CD4-positive, alpha-beta T cell (primary cell): ENCODE data around the gene LYPD6. TPM values are rescaled to one million over a fixed set of nuclear protein-coding genes. Genes with fewer than 3 reads are reported as not detected.

ENCODE experiments used
- ATAC-seq: fragments of 200-7000 bp; cut with Tn5 transposase; one replicate; pipeline ENCODE4 v1.10.0; 2022; ENCODE audit warnings: mild to moderate bottlenecking; ENCODE audit not compliant: poor library complexity
- CTCF ChIA-PET: fragments of 350-600 bp; sonication (Branson Sonifier 250); formaldehyde crosslinking; loops from one replicate; lab custom pipeline; 2021; ENCODE audit warnings: antibody characterized with exemption, inconsistent platforms; lab: Charles Lee
- POLR2A ChIA-PET: fragments of 350-600 bp; sonication (Branson Sonifier 250); formaldehyde crosslinking; loops from one replicate; lab custom pipeline; 2021; ENCODE audit warnings: antibody characterized with exemption, inconsistent platforms; lab: Charles Lee
- DNase-seq, 14 experiments: peaks; one replicate each; pipeline ENCODE4 v3.0.0-alpha.2; 2013 to 2020; ENCODE audit warnings: mixed read lengths in 2 of 14
- H3K27ac ChIP-seq, 2 donors: one replicate each; pipeline versions ENCODE4 v1.5.1 to v1.7.0; 2013; ENCODE audit warnings: low read length in 2 of 2, low read depth in 1 of 2, mild to moderate bottlenecking in 1 of 2
- H3K27me3 ChIP-seq, 2 experiments: 1 replicate in 1 of 2; 2 replicates in 1 of 2; pipeline versions ENCODE4 v1.6.1 to v1.7.0; 2013; ENCODE audit warnings: low read length in 2 of 2, control low read depth in 1 of 2, mild to moderate bottlenecking in 1 of 2, moderate library complexity in 1 of 2; ENCODE audit not compliant: insufficient read depth in 2 of 2, control insufficient read depth in 1 of 2
- H3K36me3 ChIP-seq: one replicate; pipeline ENCODE4 v1.6.1; 2013; ENCODE audit warnings: low read length, control low read depth; ENCODE audit not compliant: insufficient read depth
- H3K4me1 ChIP-seq: one replicate; pipeline ENCODE4 v1.6.1; 2013; ENCODE audit warnings: low read length, control low read depth; ENCODE audit not compliant: insufficient read depth
- H3K4me3 ChIP-seq: one replicate; pipeline ENCODE4 v1.5.1; 2013; ENCODE audit warnings: mild to moderate bottlenecking, low read length, moderate library complexity
- H3K9me3 ChIP-seq, 2 experiments: 1 replicate in 1 of 2; 2 replicates in 1 of 2; pipeline versions ENCODE4 v1.6.1 to v1.7.0; 2013; ENCODE audit warnings: low read length in 2 of 2, mild to moderate bottlenecking in 2 of 2, control low read depth in 1 of 2, moderate library complexity in 1 of 2; ENCODE audit not compliant: control insufficient read depth in 1 of 2, insufficient read depth in 1 of 2
- H3K27ac Mint-ChIP-seq: one replicate; pipeline ENCODE4 v1.8.0; 2020; ENCODE audit warnings: mixed read lengths
- H3K27me3 Mint-ChIP-seq: one replicate; pipeline ENCODE4 v1.8.0; 2021; ENCODE audit warnings: mixed read lengths
- H3K36me3 Mint-ChIP-seq: one replicate; pipeline ENCODE4 v1.8.0; 2021; ENCODE audit warnings: low read depth, mixed read lengths
- H3K4me1 Mint-ChIP-seq: one replicate; pipeline ENCODE4 v1.8.0; 2021; ENCODE audit warnings: low read depth, mixed read lengths
- H3K4me3 Mint-ChIP-seq: one replicate; pipeline ENCODE4 v1.8.0; 2020; ENCODE audit warnings: mild to moderate bottlenecking, mixed read lengths
- H3K9me3 Mint-ChIP-seq: one replicate; pipeline ENCODE4 v1.8.0; 2020; ENCODE audit warnings: mixed read lengths
- intact Hi-C, 2 experiments: fragments of 100-400 bp; cut with DNase I in 1 of 2; cut with micrococcal nuclease in 1 of 2; formaldehyde crosslinking; loops; one replicate each; pipeline versions ENCODE4 v1.15.1 to v1.9.0; 2023 to 2025; cut with DNase I, micrococcal nuclease
- total RNA-seq, 174 experiments: library from RNA in 2 of 174; stranded (reverse) in 2 of 174; gene quantifications; one replicate each; pipeline ENCODE4 v1.2.3 and lab custom pipeline; 2021 to 2026
- TF ChIP-seq, protein P1 (sequence below): fragments of 200-600 bp; IDR thresholded peaks from one replicate; pipeline ENCODE4 v1.8.0; 2022; ENCODE audit warnings: antibody characterized with exemption, mild to moderate bottlenecking

LYPD6 gene
- total RNA-seq, 2 experiments from 2014 or later: not detected

DNA sequence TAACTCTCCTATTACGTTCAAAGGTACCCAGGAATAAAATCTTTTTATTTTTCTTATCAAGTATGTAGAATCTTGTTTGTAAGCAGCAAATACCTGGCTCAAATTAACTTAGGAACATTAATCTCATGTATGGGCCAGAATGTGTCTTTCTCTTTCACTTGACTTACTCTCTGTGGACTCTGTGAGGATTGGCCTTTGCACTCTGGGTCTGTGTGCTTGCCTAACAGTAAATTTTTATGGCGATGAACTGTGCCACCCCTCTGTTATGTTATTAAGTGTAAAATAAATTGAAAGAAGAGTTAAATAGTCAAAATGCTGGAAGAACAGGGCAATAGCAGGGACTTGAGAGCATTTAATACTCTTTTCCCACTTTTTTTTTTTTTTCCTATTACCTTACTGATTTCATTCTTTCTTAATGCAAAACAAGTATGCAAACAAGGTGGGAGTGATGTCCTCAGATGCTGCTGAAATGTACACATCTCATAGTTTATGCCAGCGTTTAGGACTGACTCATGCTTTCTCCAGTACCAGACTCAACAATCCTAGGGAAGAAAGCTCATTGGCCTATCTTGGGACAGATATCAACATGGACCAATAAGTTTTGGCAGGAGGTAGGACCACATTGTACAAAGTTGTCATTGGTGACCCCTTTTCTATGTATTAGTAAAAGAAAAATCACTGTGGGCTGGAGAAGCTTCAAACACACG lies 25.5 kb downstream of the LYPD6 start:
- POLR2A ChIA-PET: no interaction called here
- TF ChIP-seq, protein P1, sequence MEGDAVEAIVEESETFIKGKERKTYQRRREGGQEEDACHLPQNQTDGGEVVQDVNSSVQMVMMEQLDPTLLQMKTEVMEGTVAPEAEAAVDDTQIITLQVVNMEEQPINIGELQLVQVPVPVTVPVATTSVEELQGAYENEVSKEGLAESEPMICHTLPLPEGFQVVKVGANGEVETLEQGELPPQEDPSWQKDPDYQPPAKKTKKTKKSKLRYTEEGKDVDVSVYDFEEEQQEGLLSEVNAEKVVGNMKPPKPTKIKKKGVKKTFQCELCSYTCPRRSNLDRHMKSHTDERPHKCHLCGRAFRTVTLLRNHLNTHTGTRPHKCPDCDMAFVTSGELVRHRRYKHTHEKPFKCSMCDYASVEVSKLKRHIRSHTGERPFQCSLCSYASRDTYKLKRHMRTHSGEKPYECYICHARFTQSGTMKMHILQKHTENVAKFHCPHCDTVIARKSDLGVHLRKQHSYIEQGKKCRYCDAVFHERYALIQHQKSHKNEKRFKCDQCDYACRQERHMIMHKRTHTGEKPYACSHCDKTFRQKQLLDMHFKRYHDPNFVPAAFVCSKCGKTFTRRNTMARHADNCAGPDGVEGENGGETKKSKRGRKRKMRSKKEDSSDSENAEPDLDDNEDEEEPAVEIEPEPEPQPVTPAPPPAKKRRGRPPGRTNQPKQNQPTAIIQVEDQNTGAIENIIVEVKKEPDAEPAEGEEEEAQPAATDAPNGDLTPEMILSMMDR: no peak
- Histone ChIP-seq H3K36me3 (no peaks in the 10 kb centered on the region), H3K27ac (no peak overlapping the region), H3K27me3 (no peaks in the 10 kb centered on the region), H3K4me1 (no peaks in the 10 kb centered on the region), H3K4me3 (no peak overlapping the region), H3K9me3 (no peaks in the 10 kb centered on the region)
- no peak overlapping the region for H3K4me3 Mint-ChIP-seq
- ATAC-seq: no peak
- no peak overlapping the region for H3K27ac Mint-ChIP-seq
- intact Hi-C loops: no loop called here
- no peaks in the 10 kb centered on the region for H3K36me3 Mint-ChIP-seq
- CTCF ChIA-PET: no interaction called here
- H3K27me3 Mint-ChIP-seq: no peaks in the 10 kb centered on the region
- no peaks in the 10 kb centered on the region for H3K4me1 Mint-ChIP-seq
- DNase-seq: no peak
- no peaks in the 10 kb centered on the region for H3K9me3 Mint-ChIP-seq

DNA sequence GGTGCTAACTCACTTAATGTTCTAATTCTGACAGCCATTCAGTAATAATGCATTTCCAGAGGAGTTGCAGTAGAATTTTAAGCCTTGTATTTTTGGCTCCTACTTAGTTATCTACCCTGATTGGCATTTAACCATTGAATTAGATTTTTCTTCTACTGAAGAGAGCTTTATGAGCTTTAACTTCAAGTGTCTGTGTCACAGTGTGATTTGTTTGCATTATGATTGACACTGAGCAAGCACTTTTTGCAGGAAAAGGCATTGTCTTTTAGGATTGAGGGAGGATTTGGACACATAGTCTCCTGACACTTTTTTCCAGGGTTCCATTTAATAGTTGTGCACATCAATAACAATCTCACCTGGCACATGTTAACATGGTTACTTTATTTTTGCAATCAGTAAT lies 26.7 kb downstream of the LYPD6 start:
- no peak for ATAC-seq
- Mint-ChIP-seq H3K27ac (no peak overlapping the region), H3K27me3 (peaks cover 4% of the 10 kb centered on the region), H3K36me3 (no peaks in the 10 kb centered on the region), H3K9me3 (no peaks in the 10 kb centered on the region), H3K4me1 (no peaks in the 10 kb centered on the region), H3K4me3 (no peak overlapping the region)
- TF ChIP-seq, protein P1: no peak
- Histone ChIP-seq H3K27ac (no peak overlapping the region), H3K9me3 (no peaks in the 10 kb centered on the region), H3K36me3 (no peaks in the 10 kb centered on the region), H3K4me3 (no peak overlapping the region), H3K27me3 (peaks cover 0 to 6% of the 10 kb centered on the region in 2 experiments), H3K4me1 (no peaks in the 10 kb centered on the region)
- CTCF ChIA-PET: interaction anchor here (0.5 kb wide), 1 partner anchor 9 kb away, joined by 5 read pairs; no protein-coding TSS in a partner anchor
- POLR2A ChIA-PET: no interaction called here
- no peak for DNase-seq
- intact Hi-C loops: no loop called here

DNA sequence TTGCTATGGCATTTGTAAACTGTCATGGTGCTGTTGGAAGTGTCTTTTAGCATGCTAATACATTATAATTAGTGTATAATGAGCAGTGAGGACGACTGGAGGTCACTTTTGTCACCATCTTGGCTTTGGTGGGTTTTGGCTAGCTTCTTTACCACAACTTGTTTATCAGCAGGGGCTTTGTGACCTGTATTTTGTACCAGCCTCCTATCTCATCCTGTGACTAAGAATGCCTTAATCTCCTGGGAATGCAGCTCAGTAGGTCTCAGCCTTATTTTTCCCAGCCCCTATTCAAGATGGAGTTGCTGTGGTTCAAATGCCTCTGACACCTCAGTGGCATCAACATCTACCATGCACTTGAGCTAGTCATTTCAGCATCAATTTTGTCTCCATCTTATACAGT lies 29.7 kb downstream of the LYPD6 start:
- intact Hi-C loops: no loop called here
- Mint-ChIP-seq H3K9me3 (no peaks in the 10 kb centered on the region), H3K27ac (no peak overlapping the region), H3K4me1 (no peaks in the 10 kb centered on the region), H3K36me3 (no peaks in the 10 kb centered on the region), H3K27me3 (peaks cover 10% of the 10 kb centered on the region), H3K4me3 (no peak overlapping the region)
- Histone ChIP-seq H3K4me1 (no peaks in the 10 kb centered on the region), H3K4me3 (no peak overlapping the region), H3K9me3 (no peaks in the 10 kb centered on the region), H3K36me3 (no peaks in the 10 kb centered on the region), H3K27me3 (peaks cover 0 to 6% of the 10 kb centered on the region in 2 experiments), H3K27ac (no peak overlapping the region)
- ATAC-seq (no peak), DNase-seq (no peak)
- POLR2A ChIA-PET: no interaction called here
- CTCF ChIA-PET: no interaction called here
- TF ChIP-seq, protein P1: no peak
